ENCODE measurements around the gene ECI2.

- TF ChIP-seq CTCF (IDR thresholded peaks at IDR 0.05 in 2 of 3, conservative IDR thresholded peaks at IDR 0.05 in 1 of 3; ENCODE audit: control insufficient read depth in 2 of 3, extremely low read depth in 1 of 3, insufficient read depth in 1 of 3, low read depth in 3 of 3, low read length in 3 of 3) = no peak
- no peak for TF ChIP-seq TAF1 (IDR thresholded peaks at IDR 0.05; ENCODE audit: borderline replicate concordance, low read depth, low read length)
- TF ChIP-seq NFIC (IDR thresholded peaks at IDR 0.05; ENCODE audit: low read depth, low read length) = no peak
- TF ChIP-seq RAD21 (IDR thresholded peaks at IDR 0.05; ENCODE audit: insufficient read depth, low read depth, low read length) = no peak
- TF ChIP-seq, protein P1, sequence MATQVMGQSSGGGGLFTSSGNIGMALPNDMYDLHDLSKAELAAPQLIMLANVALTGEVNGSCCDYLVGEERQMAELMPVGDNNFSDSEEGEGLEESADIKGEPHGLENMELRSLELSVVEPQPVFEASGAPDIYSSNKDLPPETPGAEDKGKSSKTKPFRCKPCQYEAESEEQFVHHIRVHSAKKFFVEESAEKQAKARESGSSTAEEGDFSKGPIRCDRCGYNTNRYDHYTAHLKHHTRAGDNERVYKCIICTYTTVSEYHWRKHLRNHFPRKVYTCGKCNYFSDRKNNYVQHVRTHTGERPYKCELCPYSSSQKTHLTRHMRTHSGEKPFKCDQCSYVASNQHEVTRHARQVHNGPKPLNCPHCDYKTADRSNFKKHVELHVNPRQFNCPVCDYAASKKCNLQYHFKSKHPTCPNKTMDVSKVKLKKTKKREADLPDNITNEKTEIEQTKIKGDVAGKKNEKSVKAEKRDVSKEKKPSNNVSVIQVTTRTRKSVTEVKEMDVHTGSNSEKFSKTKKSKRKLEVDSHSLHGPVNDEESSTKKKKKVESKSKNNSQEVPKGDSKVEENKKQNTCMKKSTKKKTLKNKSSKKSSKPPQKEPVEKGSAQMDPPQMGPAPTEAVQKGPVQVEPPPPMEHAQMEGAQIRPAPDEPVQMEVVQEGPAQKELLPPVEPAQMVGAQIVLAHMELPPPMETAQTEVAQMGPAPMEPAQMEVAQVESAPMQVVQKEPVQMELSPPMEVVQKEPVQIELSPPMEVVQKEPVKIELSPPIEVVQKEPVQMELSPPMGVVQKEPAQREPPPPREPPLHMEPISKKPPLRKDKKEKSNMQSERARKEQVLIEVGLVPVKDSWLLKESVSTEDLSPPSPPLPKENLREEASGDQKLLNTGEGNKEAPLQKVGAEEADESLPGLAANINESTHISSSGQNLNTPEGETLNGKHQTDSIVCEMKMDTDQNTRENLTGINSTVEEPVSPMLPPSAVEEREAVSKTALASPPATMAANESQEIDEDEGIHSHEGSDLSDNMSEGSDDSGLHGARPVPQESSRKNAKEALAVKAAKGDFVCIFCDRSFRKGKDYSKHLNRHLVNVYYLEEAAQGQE (IDR thresholded peaks at IDR 0.05; ENCODE audit: low read depth, low read length) = no peak
- TF ChIP-seq CBFB (IDR thresholded peaks at IDR 0.05; ENCODE audit: low read depth) = no peak
- TF ChIP-seq EP300 (IDR thresholded peaks at IDR 0.05; ENCODE audit: borderline replicate concordance in 1 of 2, control insufficient read depth in 1 of 2, low read depth in 2 of 2, low read length in 2 of 2) = no peak
- TF ChIP-seq IKZF1 (conservative IDR thresholded peaks at IDR 0.05) = no peak
- no peak for TF ChIP-seq EGR1 (IDR thresholded peaks at IDR 0.05; ENCODE audit: borderline replicate concordance in 1 of 2, low read depth in 2 of 2, low read length in 2 of 2)
- no peak for TF ChIP-seq POU2F2 (IDR thresholded peaks at IDR 0.05; ENCODE audit: borderline replicate concordance, low read depth, low read length)
- TF ChIP-seq RCOR1 (conservative IDR thresholded peaks at IDR 0.05; ENCODE audit: low read depth, low read length) = no peak
- no peak for TF ChIP-seq SIN3A (IDR thresholded peaks at IDR 0.05; ENCODE audit: low read depth, low read length)
Observed at GRCh38 chr6:4176907-4177306, 41.5 kb upstream of the ECI2 start.
